Urothelium cell line (cell line): ENCODE measurements around the gene TRMT1.

Source experiments
- DNase-seq: peaks from one replicate; pipeline ENCODE4 v3.0.0; 2011; ENCODE audit warnings: low spot score, mixed read lengths
- FAIRE-seq: peaks from 2 replicates; lab custom pipeline; 2011; peaks lifted over from hg19 to GRCh38; lab: Jason Lieb, UNC

The TRMT1 gene

GRCh38 chr19:13092606-13093235, 23.8 kb downstream of the TRMT1 start:
- DNase-seq (no peak), FAIRE-seq (no peak)

- DNase-seq (no peak), FAIRE-seq (no peak)
These were observed 24.4 kb downstream of the TRMT1 start for GRCh38 chr19:13092158-13092543.

- no peak for FAIRE-seq
- DNase-seq, result peak; percentile 41
These were observed 25.0 kb downstream of the TRMT1 start for GRCh38 chr19:13091400-13092157.

- FAIRE-seq (no peak), DNase-seq (no peak)
These were observed 25.9 kb downstream of the TRMT1 start for GRCh38 chr19:13090511-13091231.

GRCh38 chr19:13089857-13090507, 26.6 kb downstream of the TRMT1 start:
- DNase-seq, result no peak
- no peak for FAIRE-seq

GRCh38 chr19:13089139-13089856, 27.2 kb downstream of the TRMT1 start:
- DNase-seq, result peak; percentile 43
- FAIRE-seq, result no peak

- FAIRE-seq (no peak), DNase-seq (no peak)
These were observed 28.6 kb downstream of the TRMT1 start for GRCh38 chr19:13087795-13088537.

GRCh38 chr19:13087295-13087694, 29.2 kb downstream of the TRMT1 start:
- no peak for DNase-seq
- no peak for FAIRE-seq

- no peak for FAIRE-seq
- DNase-seq, result no peak
These were observed 30.2 kb downstream of the TRMT1 start for GRCh38 chr19:13086341-13086740.

- DNase-seq (no peak), FAIRE-seq (no peak)
These were observed 30.9 kb downstream of the TRMT1 start for GRCh38 chr19:13085666-13086065.

- no peak for DNase-seq
- no peak for FAIRE-seq
These were observed 32.9 kb downstream of the TRMT1 start for GRCh38 chr19:13083627-13084026.

GRCh38 chr19:13083008-13083404, 33.5 kb downstream of the TRMT1 start:
- FAIRE-seq, result no peak
- DNase-seq, result no peak

- DNase-seq, result no peak
- FAIRE-seq, result no peak
These were observed 34.1 kb downstream of the TRMT1 start for GRCh38 chr19:13082192-13083007.

- FAIRE-seq, result no peak
- no peak for DNase-seq
These were observed 37.0 kb downstream of the TRMT1 start for GRCh38 chr19:13079542-13079986.

GRCh38 chr19:13078897-13079541, 37.5 kb downstream of the TRMT1 start:
- FAIRE-seq (no peak), DNase-seq (no peak)

- FAIRE-seq (no peak), DNase-seq (no peak)
These were observed 38.2 kb downstream of the TRMT1 start for GRCh38 chr19:13078381-13078780.

GRCh38 chr19:13077240-13077639, 39.3 kb downstream of the TRMT1 start:
- no peak for FAIRE-seq
- DNase-seq, result no peak

GRCh38 chr19:13076787-13077186, 39.8 kb downstream of the TRMT1 start:
- no peak for DNase-seq
- FAIRE-seq, result no peak

GRCh38 chr19:13076320-13076719, 40.2 kb downstream of the TRMT1 start:
- no peak for FAIRE-seq
- DNase-seq, result no peak
